Measurements from ENCODE around the gene RAD51C.
"Not testable (repeated sequence)": the region's sequence is repeated elsewhere in the genome, so short reads cannot be mapped to it uniquely, and the experiment has no call there.

DNA sequence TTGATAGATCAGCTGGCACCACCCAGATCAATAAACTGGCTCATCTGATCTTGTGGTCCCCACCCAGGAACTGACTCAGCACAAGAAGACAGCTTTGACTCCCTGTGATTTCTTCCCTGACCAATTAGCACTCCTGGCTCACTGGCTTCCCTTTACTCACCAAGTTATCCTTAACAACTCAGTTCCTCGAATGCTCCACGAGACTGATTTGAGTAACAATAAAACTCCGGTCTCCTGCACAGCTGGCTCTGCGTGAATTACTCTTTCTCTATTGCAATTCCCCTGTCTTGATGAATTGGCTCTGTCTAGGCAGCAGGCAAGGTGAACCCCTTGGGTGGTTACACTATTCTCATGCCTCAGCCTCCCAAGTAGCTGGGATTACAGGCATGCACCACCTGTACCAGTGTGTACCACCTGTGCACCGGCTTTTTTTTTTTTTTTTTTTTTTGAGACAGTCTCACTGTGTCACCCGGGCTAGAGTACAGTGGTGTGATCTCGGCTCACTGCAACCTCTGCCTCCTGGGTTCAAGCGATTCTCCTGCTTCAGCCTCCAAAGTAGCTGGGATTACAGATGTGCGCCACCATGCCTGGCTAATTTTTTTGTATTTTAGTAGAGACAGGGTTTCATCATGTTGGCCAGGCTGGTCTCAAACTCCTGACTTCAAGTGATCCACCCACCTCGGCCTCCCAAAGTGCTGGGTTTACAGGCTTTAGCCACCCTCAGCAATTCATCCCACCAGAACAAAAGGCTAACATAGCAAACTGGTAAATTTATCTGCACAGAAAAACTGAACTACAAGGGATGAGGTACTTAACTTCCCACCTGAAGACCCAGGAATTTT, 34.2 kb upstream of the RAD51C start:
- TF ChIP-seq, protein P1, sequence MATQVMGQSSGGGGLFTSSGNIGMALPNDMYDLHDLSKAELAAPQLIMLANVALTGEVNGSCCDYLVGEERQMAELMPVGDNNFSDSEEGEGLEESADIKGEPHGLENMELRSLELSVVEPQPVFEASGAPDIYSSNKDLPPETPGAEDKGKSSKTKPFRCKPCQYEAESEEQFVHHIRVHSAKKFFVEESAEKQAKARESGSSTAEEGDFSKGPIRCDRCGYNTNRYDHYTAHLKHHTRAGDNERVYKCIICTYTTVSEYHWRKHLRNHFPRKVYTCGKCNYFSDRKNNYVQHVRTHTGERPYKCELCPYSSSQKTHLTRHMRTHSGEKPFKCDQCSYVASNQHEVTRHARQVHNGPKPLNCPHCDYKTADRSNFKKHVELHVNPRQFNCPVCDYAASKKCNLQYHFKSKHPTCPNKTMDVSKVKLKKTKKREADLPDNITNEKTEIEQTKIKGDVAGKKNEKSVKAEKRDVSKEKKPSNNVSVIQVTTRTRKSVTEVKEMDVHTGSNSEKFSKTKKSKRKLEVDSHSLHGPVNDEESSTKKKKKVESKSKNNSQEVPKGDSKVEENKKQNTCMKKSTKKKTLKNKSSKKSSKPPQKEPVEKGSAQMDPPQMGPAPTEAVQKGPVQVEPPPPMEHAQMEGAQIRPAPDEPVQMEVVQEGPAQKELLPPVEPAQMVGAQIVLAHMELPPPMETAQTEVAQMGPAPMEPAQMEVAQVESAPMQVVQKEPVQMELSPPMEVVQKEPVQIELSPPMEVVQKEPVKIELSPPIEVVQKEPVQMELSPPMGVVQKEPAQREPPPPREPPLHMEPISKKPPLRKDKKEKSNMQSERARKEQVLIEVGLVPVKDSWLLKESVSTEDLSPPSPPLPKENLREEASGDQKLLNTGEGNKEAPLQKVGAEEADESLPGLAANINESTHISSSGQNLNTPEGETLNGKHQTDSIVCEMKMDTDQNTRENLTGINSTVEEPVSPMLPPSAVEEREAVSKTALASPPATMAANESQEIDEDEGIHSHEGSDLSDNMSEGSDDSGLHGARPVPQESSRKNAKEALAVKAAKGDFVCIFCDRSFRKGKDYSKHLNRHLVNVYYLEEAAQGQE (IDR thresholded peaks at IDR 0.05; ENCODE audit: low read depth, low read length), result not testable (repeated sequence)
- TF ChIP-seq SMC3 (IDR thresholded peaks at IDR 0.05; ENCODE audit: borderline replicate concordance, low read length); YY1 (IDR thresholded peaks at IDR 0.05; ENCODE audit: low read depth, low read length); EP300 (IDR thresholded peaks at IDR 0.05; ENCODE audit: borderline replicate concordance in 1 of 2, control insufficient read depth in 1 of 2, low read depth in 2 of 2, low read length in 2 of 2); BACH1 (IDR thresholded peaks at IDR 0.05; ENCODE audit: borderline replicate concordance); CHD1 (IDR thresholded peaks at IDR 0.05; ENCODE audit: low read depth, low read length): not testable (repeated sequence)
- TF ChIP-seq, protein P2, sequence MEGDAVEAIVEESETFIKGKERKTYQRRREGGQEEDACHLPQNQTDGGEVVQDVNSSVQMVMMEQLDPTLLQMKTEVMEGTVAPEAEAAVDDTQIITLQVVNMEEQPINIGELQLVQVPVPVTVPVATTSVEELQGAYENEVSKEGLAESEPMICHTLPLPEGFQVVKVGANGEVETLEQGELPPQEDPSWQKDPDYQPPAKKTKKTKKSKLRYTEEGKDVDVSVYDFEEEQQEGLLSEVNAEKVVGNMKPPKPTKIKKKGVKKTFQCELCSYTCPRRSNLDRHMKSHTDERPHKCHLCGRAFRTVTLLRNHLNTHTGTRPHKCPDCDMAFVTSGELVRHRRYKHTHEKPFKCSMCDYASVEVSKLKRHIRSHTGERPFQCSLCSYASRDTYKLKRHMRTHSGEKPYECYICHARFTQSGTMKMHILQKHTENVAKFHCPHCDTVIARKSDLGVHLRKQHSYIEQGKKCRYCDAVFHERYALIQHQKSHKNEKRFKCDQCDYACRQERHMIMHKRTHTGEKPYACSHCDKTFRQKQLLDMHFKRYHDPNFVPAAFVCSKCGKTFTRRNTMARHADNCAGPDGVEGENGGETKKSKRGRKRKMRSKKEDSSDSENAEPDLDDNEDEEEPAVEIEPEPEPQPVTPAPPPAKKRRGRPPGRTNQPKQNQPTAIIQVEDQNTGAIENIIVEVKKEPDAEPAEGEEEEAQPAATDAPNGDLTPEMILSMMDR (IDR thresholded peaks at IDR 0.05 in 2 of 3, conservative IDR thresholded peaks at IDR 0.05 in 1 of 3; ENCODE audit: control insufficient read depth in 2 of 3, extremely low read depth in 1 of 3, insufficient read depth in 1 of 3, low read depth in 3 of 3, low read length in 3 of 3), result not testable (repeated sequence)

Data from GM12878 (cell line).